ENCODE results near the gene CLIP2. TPM values are rescaled to one million over a fixed set of nuclear protein-coding genes. Genes with fewer than 3 reads are reported as not detected.
A peak's percentile ranks its signal among the peaks of the same experiment; 100 is the strongest.
"Not testable (repeated sequence)": the region's sequence is repeated elsewhere in the genome, so short reads cannot be mapped to it uniquely, and the experiment has no call there.

CLIP2 gene
- total RNA-seq, 1 donor from 2014 or later = 44.9 TPM

DNA sequence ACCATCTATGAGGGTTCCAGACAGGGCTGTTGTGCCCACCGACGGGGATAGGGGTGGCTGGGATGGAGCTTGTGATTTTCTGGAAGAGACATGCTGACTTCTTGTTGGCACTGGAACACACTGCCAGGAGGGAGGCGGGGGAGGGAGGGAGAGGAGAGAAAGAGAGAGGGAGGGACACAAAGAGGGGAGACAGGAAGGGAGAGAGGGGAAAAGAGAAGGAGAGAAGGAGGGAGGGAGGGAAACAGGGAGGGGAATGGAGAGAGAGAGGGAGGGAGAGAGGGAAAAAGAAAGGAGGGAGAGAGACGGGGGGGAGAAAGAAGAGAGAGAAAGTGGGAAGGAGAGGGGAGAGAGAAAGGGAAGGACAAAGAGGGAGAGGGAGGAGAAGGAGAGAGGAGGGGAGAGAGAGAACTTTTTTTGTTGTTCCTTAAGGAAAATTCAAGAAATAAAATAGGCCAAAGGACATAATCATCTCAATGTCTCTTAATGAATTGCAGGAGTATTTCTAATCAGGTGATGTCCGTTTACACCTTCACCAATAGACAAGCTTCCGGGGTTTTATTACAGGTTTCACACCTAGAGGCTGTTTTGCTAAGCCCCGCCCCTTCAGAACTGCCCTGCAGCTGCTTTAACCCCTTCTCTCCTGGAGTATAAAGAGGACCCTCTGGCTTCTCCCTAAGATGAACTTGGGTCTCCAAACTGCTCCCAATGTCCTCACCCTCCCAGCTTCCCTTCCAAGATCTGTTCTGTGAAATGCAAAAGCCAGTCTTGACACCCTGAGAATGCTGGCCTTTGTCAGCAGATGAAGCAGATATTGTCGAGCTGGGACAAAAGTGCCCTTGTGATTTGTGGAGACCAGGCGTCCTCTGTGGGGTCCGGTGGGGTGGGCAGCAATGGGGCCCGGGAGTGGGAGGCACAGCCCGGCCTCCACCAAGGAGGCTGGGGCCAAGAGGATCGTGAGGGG is 82.5 kb downstream of the CLIP2 start:
- DNase-seq (ENCODE audit: low read depth) = peak; percentile 28

DNA sequence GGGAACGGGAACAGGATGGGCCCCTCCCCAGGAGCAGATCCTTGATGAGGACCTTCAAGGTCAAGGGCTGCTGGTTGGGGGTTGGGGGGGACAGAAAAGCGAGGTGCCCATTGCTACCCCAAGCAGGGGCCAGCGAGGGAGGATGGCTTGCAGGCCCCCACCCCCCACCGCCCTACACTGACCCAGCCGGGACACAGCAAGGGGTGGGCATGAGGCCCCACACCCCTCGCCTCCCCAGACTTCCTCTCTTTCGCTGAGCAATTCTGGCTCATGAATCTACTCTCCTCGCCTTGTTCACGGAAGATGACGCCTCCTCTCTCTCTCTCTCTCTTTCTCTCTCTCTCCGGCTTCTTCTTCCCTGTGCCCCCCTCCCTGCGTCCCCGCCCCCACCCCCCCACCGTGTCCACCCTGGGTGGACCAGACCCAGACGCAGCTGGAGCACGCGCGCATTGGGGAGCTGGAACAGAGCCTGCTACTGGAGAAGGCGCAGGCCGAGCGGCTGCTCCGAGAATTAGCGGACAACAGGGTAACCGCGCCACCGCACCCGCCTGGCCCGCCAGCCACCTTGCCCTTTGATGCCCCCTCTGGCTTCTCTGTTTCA is 83.4 kb downstream of the CLIP2 start:
- DNase-seq (ENCODE audit: low read depth) = no peak

DNA sequence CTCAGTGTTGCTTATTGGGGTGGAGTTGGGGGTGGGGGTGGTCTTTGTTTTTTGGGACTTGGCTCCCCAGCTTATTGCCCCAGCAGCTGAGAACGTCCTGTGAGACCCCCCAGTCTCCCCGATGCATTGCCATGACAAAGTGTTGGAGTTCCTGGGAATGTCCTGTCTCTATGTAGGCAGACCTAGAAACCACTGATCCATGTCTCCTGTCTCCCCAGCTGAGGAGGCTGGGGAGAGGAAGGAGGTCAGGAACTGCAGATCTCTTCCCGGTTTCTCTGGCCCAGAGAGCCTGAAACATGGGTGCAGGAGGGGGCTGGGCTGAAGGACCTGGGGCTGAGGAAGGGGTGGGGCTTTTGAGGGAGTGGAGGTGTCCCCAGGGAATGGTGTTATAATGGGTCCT is 84.3 kb downstream of the CLIP2 start:
- peak; percentile 11 for DNase-seq (ENCODE audit: low read depth)

DNA sequence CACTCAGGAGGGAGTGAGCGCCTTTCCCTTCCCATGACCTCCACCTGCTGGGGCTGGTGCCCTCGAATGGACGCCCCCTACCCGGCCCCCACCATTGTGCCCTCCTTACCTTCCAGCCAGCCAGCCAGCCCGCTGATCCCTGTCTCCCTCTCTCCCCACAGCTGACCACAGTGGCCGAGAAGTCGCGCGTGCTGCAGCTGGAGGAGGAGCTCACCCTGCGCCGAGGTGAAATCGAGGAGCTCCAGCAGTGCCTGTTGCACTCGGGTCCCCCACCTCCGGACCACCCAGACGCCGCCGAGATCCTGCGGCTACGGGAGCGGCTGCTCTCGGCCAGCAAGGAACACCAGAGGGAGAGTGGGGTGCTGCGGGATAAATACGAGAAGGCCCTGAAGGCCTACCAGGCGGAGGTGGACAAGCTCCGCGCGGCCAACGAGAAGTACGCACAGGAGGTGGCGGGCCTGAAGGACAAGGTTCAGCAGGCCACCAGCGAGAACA is 86.6 kb downstream of the CLIP2 start:
- no peak for DNase-seq (ENCODE audit: low read depth)

DNA sequence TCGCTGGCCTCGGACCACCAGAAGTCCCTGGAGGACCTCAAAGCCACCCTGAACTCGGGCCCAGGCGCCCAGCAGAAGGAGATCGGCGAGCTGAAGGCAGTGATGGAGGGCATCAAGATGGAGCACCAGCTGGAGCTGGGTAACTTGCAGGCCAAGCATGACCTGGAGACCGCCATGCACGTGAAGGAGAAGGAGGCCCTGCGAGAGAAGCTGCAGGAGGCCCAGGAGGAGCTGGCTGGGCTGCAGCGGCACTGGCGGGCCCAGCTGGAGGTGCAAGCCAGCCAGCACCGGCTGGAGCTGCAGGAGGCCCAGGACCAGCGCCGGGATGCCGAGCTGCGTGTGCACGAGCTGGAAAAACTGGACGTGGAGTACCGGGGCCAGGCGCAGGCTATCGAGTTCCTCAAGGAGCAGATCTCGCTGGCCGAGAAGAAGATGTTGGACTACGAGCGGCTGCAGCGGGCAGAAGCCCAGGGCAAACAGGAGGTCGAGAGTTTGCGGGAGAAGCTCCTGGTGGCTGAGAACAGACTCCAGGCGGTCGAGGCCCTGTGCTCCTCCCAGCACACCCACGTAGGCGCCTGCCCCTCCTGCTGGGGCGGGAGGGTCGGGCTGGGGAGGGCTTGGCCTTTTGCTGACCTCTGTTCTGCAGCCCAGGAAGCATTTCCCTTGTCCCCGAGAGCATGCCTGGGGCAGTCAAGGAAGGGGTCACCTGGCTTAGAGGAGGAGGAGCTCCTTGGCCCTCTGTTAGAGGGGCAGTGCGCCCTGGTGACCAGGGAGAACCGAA is 87.2 kb downstream of the CLIP2 start:
- DNase-seq (ENCODE audit: low read depth) = no peak

DNA sequence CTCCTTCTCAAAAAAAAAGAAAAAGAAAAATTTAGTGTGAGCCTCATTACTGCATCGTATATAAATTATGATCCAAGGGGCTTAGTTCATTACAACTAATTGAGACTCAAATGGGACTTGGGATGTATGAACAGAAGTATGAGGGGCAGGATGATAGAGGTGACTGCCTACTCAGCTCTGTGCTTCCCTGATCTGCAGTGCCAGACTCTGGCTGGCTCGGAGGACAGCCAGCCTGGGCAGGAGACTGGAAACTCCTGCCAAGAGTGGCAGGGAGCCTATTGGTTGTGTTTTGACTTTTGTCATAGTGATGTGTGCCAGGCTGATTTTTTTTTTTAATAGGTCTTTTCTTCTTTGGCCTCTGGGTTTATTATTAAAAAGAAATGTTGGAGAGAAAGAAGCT is 90.7 kb downstream of the CLIP2 start:
- no peak for DNase-seq (ENCODE audit: low read depth)

DNA sequence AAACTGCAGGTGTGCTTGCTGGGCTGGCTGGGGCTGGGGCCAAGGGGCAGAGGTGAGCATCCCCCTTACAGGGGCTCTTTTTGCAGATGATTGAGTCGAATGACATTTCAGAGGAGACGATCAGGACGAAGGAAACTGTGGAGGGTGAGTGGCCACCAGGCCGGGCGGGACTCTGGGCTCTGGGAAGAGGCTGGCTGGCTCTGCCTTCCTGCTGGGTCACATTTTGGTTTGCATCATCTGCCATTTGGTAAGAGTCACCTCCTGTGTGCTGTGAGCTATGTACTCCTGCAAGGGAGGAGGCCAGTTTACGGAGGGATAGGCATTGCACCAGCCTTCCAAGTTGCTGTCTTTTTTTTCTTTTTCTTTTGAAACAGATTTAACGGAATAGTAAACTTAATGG is 91.5 kb downstream of the CLIP2 start:
- no peak for DNase-seq (ENCODE audit: low read depth)

DNA sequence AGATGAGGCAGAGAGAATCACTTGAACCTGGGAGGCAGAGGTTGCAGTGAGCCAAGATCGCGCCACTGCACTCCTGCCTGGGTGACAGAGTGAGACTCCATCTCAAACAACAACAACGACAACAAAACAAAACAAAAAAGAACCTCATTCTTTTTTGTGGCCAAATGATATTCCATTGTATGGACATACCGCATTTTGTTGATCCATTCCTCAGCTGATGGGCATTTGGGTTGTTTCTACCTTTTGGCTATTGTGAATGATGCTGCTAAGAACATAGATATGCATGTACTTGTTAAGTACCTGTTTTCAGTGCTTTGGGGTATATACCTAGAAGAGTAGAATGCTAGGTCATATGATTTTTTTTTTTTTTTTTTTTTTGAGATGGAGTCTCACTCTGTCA is 94.9 kb downstream of the CLIP2 start:
- not testable (repeated sequence) for DNase-seq (ENCODE audit: low read depth)

DNA sequence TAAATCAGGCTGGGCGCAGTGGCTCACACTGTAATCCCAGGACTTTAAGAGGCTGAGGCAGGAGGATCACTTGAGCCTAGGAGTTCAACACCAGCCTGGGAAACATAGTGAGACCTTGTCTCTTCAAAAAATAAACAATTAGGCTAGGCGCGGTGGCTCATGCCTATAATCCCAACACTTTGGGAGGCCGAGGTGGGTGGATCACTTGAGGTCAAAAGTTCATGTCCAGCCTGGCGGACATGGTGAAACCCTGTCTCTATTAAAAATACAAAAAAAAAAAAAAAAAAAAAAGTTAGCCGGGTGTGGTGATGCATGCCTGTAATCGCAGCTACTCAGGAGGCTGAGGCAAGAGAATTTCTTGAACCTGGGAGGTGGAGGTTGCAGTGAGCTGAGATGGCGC is 95.6 kb downstream of the CLIP2 start:
- not testable (repeated sequence) for DNase-seq (ENCODE audit: low read depth)

DNA sequence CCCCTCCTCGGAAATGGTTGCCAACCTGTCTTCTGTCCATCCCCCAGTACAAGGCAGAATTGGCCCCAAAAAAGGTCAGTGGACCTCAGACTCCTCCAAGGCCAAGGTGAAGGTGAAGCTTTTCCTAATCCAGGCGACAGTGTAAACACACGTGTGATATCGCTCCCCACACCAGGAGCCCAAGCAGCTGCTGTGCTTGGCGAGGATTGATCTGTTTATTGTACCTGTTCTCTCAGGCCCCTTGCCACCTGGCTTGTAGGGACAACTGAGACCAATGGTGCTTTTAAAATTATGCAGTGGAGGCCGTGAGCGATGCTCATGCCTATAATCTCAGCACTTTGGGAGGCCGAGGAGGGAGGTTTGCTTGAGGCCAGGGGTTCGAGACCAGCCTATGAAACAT is 98.4 kb downstream of the CLIP2 start:
- DNase-seq (ENCODE audit: low read depth) = no peak

DNA sequence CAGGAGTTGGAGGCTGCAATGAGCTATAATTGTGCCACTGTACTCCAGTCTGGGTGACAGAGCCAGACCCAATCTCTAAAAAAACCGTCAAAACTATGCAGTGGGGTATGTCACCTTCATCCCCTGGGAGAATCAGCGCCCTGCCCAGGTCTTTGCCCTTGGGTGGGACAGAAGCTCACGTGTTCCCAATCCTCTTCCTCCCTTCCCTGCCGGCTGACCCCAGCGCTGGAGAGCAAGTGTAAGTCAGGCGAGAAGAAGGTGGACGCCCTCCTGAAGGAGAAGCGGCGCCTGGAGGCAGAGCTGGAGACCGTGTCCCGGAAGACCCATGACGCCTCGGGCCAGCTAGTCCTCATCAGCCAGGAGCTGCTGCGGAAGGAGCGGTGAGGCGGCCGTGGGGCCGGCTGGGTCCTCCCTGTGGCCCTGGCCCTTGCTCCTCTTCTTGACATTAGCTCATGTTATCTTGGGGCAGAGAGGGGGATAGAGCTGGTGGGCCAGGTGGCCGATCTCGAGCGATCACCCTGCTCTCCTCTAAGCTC is 99.7 kb downstream of the CLIP2 start:
- DNase-seq (ENCODE audit: low read depth) = no peak

DNA sequence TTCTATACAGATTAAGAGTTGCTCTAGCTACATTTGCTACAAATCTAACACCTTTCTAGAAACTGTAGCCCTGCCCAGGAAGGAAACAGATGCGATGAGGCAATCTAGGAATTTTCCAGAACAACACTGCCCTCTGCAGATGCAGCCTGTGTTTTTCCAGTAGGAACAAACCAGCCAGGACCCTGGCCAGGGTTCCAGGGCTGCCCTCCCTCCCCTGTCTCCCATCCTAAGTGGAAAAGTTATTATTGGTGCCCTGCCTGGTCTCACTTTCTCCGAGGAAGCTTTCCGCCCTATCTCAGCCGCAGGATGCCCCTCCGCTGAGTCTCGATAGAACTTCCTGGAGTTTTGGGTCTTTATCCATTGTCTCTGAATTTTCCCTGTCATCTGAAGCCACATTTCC is 104.5 kb downstream of the CLIP2 start:
- DNase-seq (ENCODE audit: low read depth) = peak; percentile 41

DNA sequence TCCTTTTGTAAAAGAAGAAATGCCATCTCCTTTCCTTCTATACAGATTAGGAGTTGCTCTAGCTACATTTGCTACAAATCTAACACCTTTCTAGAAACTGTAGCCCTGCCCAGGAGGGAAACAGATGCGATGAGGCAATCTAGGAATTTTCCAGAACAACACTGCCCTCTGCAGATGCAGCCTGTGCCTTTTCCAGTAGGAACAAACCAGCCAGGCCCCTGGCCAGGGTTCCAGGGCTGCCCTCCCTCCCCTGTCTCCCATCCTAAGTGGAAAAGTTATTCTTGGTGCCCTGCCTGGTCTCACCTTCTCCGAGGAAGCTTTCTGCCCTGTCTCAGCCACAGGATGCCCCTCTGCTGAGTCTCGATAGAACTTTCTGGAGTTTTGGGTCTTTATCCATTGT is 105.4 kb downstream of the CLIP2 start:
- DNase-seq (ENCODE audit: low read depth) = peak; percentile 33

DNA sequence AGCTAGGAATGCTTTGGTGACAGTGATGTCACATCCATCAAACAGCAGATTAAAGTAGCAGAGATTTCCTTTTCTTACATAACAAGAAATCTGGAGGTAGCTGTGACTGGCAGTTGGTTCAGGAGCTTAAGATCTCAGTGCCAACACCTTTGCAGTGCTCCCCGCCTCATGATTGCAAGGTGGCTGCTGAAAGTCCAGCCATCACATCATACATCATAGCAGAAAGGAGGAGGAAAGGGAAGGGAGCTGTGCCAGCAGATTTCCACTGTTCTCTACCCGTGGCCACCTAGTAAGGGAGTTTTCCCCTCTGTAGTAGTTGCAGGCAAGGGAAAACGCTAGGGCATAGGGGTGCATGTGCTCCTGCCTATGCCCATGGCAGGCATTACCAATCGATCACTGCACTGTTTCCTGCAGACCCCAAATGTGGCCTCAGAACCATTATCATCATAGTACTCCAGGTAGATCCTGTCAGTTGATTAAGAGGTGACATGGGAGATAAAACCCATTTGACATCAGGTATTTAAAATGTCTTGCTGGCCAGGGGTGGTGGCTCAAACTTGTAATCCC is 106.6 kb downstream of the CLIP2 start:
- DNase-seq (ENCODE audit: low read depth) = no peak

DNA sequence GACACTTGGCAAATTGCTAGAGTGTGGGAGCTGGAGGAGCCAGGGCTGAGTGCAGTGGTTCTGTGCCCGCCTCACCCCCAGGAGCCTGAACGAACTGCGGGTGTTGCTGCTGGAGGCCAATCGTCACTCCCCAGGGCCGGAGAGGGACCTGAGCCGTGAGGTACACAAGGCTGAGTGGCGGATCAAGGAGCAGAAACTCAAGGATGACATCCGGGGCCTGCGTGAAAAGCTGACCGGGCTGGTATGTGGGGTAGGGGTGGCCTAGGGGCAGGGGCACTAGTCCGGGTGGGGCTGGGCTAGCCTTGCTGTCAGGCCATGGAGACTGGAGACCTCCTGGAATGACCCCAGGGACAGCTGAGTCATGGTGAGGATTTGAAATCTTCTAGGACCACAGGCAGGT is 107.8 kb downstream of the CLIP2 start:
- DNase-seq (ENCODE audit: low read depth) = no peak

DNA sequence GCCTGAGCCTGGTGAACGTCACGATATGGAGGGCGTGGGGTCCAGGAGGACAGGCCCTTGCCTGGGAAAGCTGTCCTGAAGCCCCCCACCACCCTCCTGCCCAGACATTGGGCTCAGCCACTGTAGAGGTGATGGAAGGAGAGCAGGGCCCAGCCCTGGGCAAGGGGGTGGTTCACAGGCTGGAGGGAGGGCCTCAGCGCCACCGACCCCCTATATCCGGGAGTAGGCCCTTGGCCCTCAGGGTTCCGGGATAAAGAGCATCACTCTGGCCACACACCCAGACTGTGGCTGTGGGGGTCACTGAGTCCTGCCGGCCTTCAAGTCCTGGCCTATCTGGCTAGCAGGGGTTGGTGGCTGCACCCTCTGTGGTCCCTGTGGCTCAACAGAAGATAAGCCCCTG is 109.2 kb downstream of the CLIP2 start:
- DNase-seq (ENCODE audit: low read depth) = no peak

DNA sequence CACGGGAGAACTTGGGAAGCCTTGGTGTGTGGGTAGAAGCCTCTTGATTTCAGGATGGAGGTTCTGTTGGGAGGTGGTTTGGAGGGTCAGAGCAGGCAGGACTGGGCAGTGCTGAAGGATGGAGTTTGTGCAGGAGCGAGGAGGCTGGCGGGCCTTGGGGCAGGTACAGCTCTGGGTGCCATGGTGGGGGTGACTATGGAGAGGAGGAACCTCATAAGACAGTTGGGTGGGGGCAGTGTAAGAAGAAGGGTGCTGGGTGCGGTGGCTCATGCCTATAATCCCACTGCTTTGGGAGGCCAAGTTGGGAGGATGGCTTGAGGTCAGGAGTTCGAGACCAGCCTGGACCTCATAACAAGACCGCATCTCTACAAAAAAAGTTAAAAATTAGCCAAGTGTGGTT is 109.8 kb downstream of the CLIP2 start:
- no peak for DNase-seq (ENCODE audit: low read depth)

DNA sequence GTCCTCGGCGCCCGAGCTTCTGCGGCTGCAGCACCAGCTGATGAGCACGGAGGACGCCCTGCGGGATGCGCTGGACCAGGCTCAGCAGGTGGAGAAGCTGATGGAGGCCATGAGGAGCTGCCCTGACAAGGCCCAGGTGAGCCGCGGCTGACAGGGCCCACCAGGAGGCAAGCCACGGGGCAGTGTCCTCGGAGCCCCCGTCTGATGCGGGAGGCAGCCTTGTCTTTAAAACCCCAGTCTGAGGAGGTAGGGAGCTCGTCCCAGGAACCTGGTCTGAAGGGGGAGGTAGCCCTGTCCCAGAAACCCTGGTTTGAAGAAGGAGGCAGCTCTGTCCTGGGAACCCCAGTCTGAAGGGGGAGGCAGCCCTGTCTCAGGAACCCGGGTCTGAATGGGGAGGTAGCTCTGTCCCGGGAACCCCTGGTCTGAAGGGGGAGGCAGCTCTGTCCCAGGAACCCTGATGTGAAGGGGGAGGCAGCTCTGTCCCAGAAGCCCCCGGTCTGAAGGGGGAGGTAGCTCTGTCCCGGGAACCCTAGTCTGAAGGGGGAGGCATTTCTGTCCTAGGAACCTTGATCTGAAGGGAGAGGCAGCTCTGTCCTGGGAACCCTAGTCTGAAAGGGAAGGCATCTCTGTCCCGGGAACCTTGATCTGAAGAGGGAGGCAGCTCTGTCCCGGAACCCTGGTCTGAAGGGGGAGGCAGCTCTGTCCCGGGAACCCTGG is 111.4 kb downstream of the CLIP2 start:
- DNase-seq (ENCODE audit: low read depth) = no peak

DNA sequence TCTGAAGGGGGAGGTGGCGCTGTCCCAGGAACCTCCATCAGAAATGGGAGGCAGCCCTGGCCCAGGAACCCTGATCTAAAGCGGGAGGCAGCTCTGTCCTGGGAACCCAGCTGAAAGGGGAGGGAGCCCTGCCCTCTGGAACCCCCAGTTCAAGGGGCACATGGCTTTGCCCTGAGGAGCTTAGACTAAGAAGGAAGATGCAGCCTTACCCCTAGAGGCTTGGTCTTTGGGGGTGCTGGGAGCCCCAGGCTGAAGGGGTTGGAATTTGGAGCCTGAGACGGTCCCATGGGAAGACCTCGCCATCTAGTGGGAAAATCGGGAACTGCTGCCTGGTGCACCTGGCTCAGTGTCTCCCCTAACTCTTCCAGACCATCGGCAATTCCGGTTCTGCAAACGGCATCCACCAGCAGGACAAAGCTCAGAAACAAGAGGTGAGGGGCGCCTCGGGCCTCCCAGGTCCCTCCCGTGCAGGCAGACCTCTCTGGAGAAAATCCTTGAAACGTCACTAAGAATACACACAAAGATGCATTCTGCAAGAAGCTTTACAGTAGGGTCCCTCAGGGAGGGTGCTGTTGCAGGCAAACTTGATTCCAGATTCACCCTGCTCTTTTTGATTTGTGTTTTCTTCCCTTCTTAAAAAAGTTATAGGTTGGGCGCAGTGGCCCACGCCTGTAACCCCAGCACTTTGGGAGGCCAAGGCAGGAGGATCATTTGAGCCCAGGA is 112.1 kb downstream of the CLIP2 start:
- DNase-seq (ENCODE audit: low read depth) = peak; percentile 36

DNA sequence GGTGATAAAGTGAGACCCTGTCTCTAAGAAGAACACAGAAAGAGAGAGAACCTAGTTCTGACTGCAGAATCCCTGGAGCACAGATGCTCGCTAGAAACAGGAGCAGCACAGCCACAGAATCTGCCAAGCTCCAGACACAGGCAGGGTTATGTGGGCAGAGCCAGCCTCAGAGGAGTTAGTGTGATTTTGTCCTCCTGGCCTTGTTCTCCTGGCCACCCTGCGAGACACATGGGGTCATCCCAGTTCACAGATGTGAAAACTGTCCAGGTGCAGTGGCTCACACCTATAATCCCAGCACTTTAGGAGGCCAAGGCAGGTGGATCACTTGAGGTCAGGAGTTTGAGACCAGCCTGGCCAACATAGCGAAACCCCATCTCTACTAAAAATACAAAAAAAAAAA is 113.5 kb downstream of the CLIP2 start:
- DNase-seq (ENCODE audit: low read depth) = not testable (repeated sequence)
